H9 (cell line): Measurements from ENCODE around the gene CPNE8. TPM values are rescaled to one million over a fixed set of nuclear protein-coding genes. Genes with fewer than 3 reads are reported as not detected.

Experiments
- DNase-seq: peaks from one replicate; pipeline ENCODE4 v3.0.0-alpha.2; 2017
- H2AFZ ChIP-seq: one replicate; pipeline ENCODE4 v1.6.1; 2013; ENCODE audit warnings: mild to moderate bottlenecking, low read length, control low read depth, moderate library complexity
- H2AK5ac ChIP-seq: 2 replicates; pipeline ENCODE4 v1.6.1; 2013; ENCODE audit warnings: low read length, control low read depth, mixed read lengths; ENCODE audit not compliant: insufficient read length
- H2BK120ac ChIP-seq: one replicate; pipeline ENCODE4 v1.6.1; 2013; ENCODE audit warnings: low read depth, mild to moderate bottlenecking, low read length, control low read depth, inconsistent platforms; ENCODE audit not compliant: poor library complexity, severe bottlenecking
- H2BK12ac ChIP-seq: 2 replicates; pipeline ENCODE4 v1.6.1; 2013; ENCODE audit warnings: low read length, control low read depth, mixed read lengths, low read depth; ENCODE audit not compliant: insufficient read length
- H2BK15ac ChIP-seq: 2 replicates; pipeline ENCODE4 v1.6.1; 2013; ENCODE audit warnings: low read depth, low read length, control low read depth
- H2BK20ac ChIP-seq: one replicate; pipeline ENCODE4 v1.6.1; 2013; ENCODE audit warnings: low read depth, mild to moderate bottlenecking, low read length, control low read depth, inconsistent platforms; ENCODE audit not compliant: poor library complexity, severe bottlenecking
- H2BK5ac ChIP-seq: 2 replicates; pipeline ENCODE4 v1.6.1; 2013; ENCODE audit warnings: low read length, control low read depth, mixed read lengths; ENCODE audit not compliant: insufficient read length
- H3K14ac ChIP-seq: 2 replicates; pipeline ENCODE4 v1.6.1; 2013; ENCODE audit warnings: low read length, control low read depth; ENCODE audit not compliant: insufficient read depth
- H3K18ac ChIP-seq: 2 replicates; pipeline ENCODE4 v1.6.1; 2013; ENCODE audit warnings: low read depth, mild to moderate bottlenecking, mixed read lengths, low read length, control low read depth; ENCODE audit not compliant: insufficient read length
- H3K23ac ChIP-seq: 2 replicates; pipeline ENCODE4 v1.6.1; 2013; ENCODE audit warnings: low read length, control low read depth, mixed read lengths, low read depth; ENCODE audit not compliant: insufficient read length
- H3K23me2 ChIP-seq: 2 replicates; pipeline ENCODE4 v1.6.1; 2013; ENCODE audit warnings: low read depth, mild to moderate bottlenecking, mixed read lengths, low read length, control low read depth; ENCODE audit not compliant: insufficient read length, poor library complexity, severe bottlenecking
- H3K27ac ChIP-seq: 2 replicates; pipeline ENCODE4 v1.5.1; 2013; ENCODE audit warnings: low read length, control low read depth, mixed read lengths, low read depth; ENCODE audit not compliant: insufficient read length
- H3K27me3 ChIP-seq: 2 replicates; pipeline ENCODE4 v1.6.1; 2013; ENCODE audit warnings: low read length, control low read depth, inconsistent platforms; ENCODE audit not compliant: insufficient read depth
- H3K4ac ChIP-seq: 2 replicates; pipeline ENCODE4 v1.6.1; 2013; ENCODE audit warnings: low read depth, mild to moderate bottlenecking, control low read depth, inconsistent platforms, low read length, moderate library complexity
- H3K4me1 ChIP-seq: 2 replicates; pipeline ENCODE4 v1.6.1; 2013; ENCODE audit warnings: low read length, control low read depth, inconsistent platforms; ENCODE audit not compliant: insufficient read depth
- H3K4me2 ChIP-seq: 2 replicates; pipeline ENCODE4 v1.6.1; 2013; ENCODE audit warnings: low read length, control low read depth, mixed read lengths; ENCODE audit not compliant: insufficient read length, insufficient read depth
- H3K56ac ChIP-seq: 2 replicates; pipeline ENCODE4 v1.6.1; 2013; ENCODE audit warnings: low read depth, mild to moderate bottlenecking, mixed read lengths, low read length, control low read depth; ENCODE audit not compliant: insufficient read length
- H3K79me1 ChIP-seq: 2 replicates; pipeline ENCODE4 v1.6.1; 2013; ENCODE audit warnings: low read depth, mild to moderate bottlenecking, moderate library complexity, low read length, control low read depth, inconsistent platforms; ENCODE audit not compliant: insufficient read depth, poor library complexity, severe bottlenecking
- H3K79me2 ChIP-seq: 2 replicates; pipeline ENCODE4 v1.6.1; 2013; ENCODE audit warnings: low read length, control low read depth, inconsistent platforms; ENCODE audit not compliant: insufficient read depth
- H3K9ac ChIP-seq: 2 replicates; pipeline ENCODE4 v1.6.1; 2013; ENCODE audit warnings: low read length, control low read depth, mixed read lengths; ENCODE audit not compliant: insufficient read length; ENCODE audit errors: extremely low read depth
- H3K9me3 ChIP-seq: one replicate; pipeline ENCODE4 v1.6.1; 2013; ENCODE audit warnings: low read depth, low read length, inconsistent platforms; ENCODE audit not compliant: control insufficient read depth
- H3T11ph ChIP-seq: one replicate; pipeline ENCODE4 v1.6.1; 2013; ENCODE audit warnings: mild to moderate bottlenecking, low read length, control low read depth, inconsistent platforms
- H4K20me1 ChIP-seq: one replicate; pipeline ENCODE4 v1.6.1; 2013; ENCODE audit not compliant: control insufficient read depth, insufficient read length, insufficient read depth
- H4K5ac ChIP-seq: 2 replicates; pipeline ENCODE4 v1.6.1; 2013; ENCODE audit warnings: low read depth, mild to moderate bottlenecking, mixed read lengths, low read length, control low read depth; ENCODE audit not compliant: insufficient read length
- H4K8ac ChIP-seq: replicated peaks from 2 replicates; pipeline ENCODE4 v1.6.1; 2013; ENCODE audit warnings: low read length, control low read depth, mixed read lengths, low read depth; ENCODE audit not compliant: insufficient read length
- H4K91ac ChIP-seq: 2 replicates; pipeline ENCODE4 v1.6.1; 2013; ENCODE audit warnings: low read depth, mild to moderate bottlenecking, moderate library complexity, mixed read lengths, low read length, control low read depth; ENCODE audit not compliant: insufficient read length
- H3K27ac Mint-ChIP-seq, 3 experiments: 2 replicates in 2 of 3; 3 replicates in 1 of 3; pipeline ENCODE4 v1.8.0; 2020 to 2021; ENCODE audit warnings: mixed read lengths in 3 of 3, mild to moderate bottlenecking in 1 of 3, moderate library complexity in 1 of 3
- H3K27me3 Mint-ChIP-seq: 2 replicates; pipeline ENCODE4 v1.8.0; 2021; ENCODE audit warnings: low read depth, mild to moderate bottlenecking, moderate library complexity, mixed read lengths
- H3K36me3 Mint-ChIP-seq, 3 experiments: 2 replicates in 2 of 3; 3 replicates in 1 of 3; pipeline ENCODE4 v1.8.0; 2020 to 2021; ENCODE audit warnings: low read depth in 3 of 3, mixed read lengths in 3 of 3; ENCODE audit not compliant: insufficient read depth in 1 of 3
- H3K4me1 Mint-ChIP-seq, 2 experiments: 2 replicates each; pipeline ENCODE4 v1.8.0; 2020; ENCODE audit warnings: mixed read lengths in 2 of 2
- H3K4me3 Mint-ChIP-seq, 2 experiments: 2 replicates in 1 of 2; 3 replicates in 1 of 2; pipeline ENCODE4 v1.8.0; 2020 to 2021; ENCODE audit warnings: mild to moderate bottlenecking in 2 of 2, mixed read lengths in 2 of 2, moderate library complexity in 1 of 2
- H3K9me3 Mint-ChIP-seq, 2 experiments: 2 replicates in 1 of 2; 3 replicates in 1 of 2; pipeline ENCODE4 v1.8.0; 2020; ENCODE audit warnings: mild to moderate bottlenecking in 2 of 2, mixed read lengths in 2 of 2, moderate library complexity in 1 of 2
- CTCF ChIP-seq: fragments of 200-600 bp; sonication (generic); conservative IDR thresholded peaks from 3 replicates; pipeline ENCODE4 v1.8.0; 2021; ENCODE audit warnings: antibody characterized with exemption, mild to moderate bottlenecking
- WGBS: extraction: QIAGEN DNeasy Blood & Tissue Kit; methylation state at CpG from one replicate; pipeline ENCODE4 v1.1.7; 2013; ENCODE audit warnings: missing lambda C conversion rate, low lambda C conversion rate, mixed read lengths; ENCODE audit not compliant: insufficient read length; ENCODE audit errors: extremely low coverage; 5-methylcytosine and 5-hydroxymethylcytosine counted together
- total RNA-seq: library from RNA; stranded (reverse); gene quantifications from 2 replicates; pipeline ENCODE4 v1.2.1, GENCODE V29; 2021

The CPNE8 gene
- total RNA-seq, 1 experiment from 2014 or later, result 1.9 TPM

- no peak overlapping the region for H2AFZ ChIP-seq
- no peaks in the 10 kb centered on the region for H3K27me3 Mint-ChIP-seq
- no peak overlapping the region for H3K27ac Mint-ChIP-seq
- no peaks in the 10 kb centered on the region for H3K4me1 Mint-ChIP-seq
- H3K9me3 ChIP-seq, result no peaks in the 10 kb centered on the region
- no peak overlapping the region for H3K23ac ChIP-seq
- H3K27ac ChIP-seq, result no peak overlapping the region
- no peak overlapping the region for H3K14ac ChIP-seq
- no peaks in the 10 kb centered on the region for H4K20me1 ChIP-seq
- H3K79me2 ChIP-seq, result no peaks in the 10 kb centered on the region
- H2BK120ac ChIP-seq, result no peak overlapping the region
- H2AK5ac ChIP-seq, result no peak overlapping the region
- no peak overlapping the region for H3K56ac ChIP-seq
- no peak overlapping the region for H3K18ac ChIP-seq
- DNase-seq, result peak; percentile 72
- H3K4me1 ChIP-seq, result no peaks in the 10 kb centered on the region
- H3K9ac ChIP-seq, result no peak overlapping the region
- no peak overlapping the region for H4K91ac ChIP-seq
- H3T11ph ChIP-seq, result no peak overlapping the region
- H2BK5ac ChIP-seq, result no peak overlapping the region
- peak; percentile 79 for TF ChIP-seq CTCF
- H3K36me3 Mint-ChIP-seq, result no peaks in the 10 kb centered on the region
- no peak overlapping the region for H2BK12ac ChIP-seq
- H3K23me2 ChIP-seq, result no peaks in the 10 kb centered on the region
- no peak overlapping the region for H3K4ac ChIP-seq
- no peaks in the 10 kb centered on the region for H3K79me1 ChIP-seq
- no peak overlapping the region for H3K4me3 Mint-ChIP-seq
- H3K4me2 ChIP-seq, result no peak overlapping the region
- no peak overlapping the region for H4K8ac ChIP-seq
- H3K27me3 ChIP-seq, result no peaks in the 10 kb centered on the region
- no peak overlapping the region for H4K5ac ChIP-seq
- H2BK20ac ChIP-seq, result no peak overlapping the region
- no peaks in the 10 kb centered on the region for H3K9me3 Mint-ChIP-seq
- H2BK15ac ChIP-seq, result no peak overlapping the region
- WGBS, result no CpG with 5 or more reads among the region's 2 CpGs
Observed at GRCh38 chr12:38921025-38921677, 15.8 kb upstream of the CPNE8 start.
